Measurements from ENCODE around the gene CARF.
"Not testable (repeated sequence)": the region's sequence is repeated elsewhere in the genome, so short reads cannot be mapped to it uniquely, and the experiment has no call there.

Gene CARF

GRCh38 chr2:202911512-202912341 is at the start of gene CARF, which contains the start of gene WDR12:
CARF (plus strand) TSS chr2:202912275; CDS start chr2:202941903, 29,628 bp downstream.
WDR12 (minus strand) TSS chr2:202911673; CDS start chr2:202911476, 197 bp downstream.
- no peak for TF ChIP-seq JUND (IDR thresholded peaks at IDR 0.05; ENCODE audit: low read depth)

GRCh38 chr2:202870431-202871299 is 41.4 kb upstream of the CARF start:
- peak; percentile 9 to 60 for DNase-seq (ENCODE audit: low read depth in 1 of 2, low spot score in 1 of 2)
- in situ Hi-C loops (cut with HindIII; ENCODE audit: low pct_unique_long_range_greater_than_20kb, low sequenced_read_pairs), result no loop called here
- TF ChIP-seq JUND (IDR thresholded peaks at IDR 0.05; ENCODE audit: low read depth), result no peak

More at GRCh38 chr2:202911512-202912341, at the start of gene CARF, which contains the start of gene WDR12:
- DNase-seq (ENCODE audit: low read depth in 1 of 2, low spot score in 1 of 2), result peak; percentile 65 to 91
- in situ Hi-C loops (cut with HindIII; ENCODE audit: low pct_unique_long_range_greater_than_20kb, low sequenced_read_pairs), result no loop called here

- no peak for TF ChIP-seq JUND (IDR thresholded peaks at IDR 0.05; ENCODE audit: low read depth)
- in situ Hi-C loops (cut with HindIII; ENCODE audit: low pct_unique_long_range_greater_than_20kb, low sequenced_read_pairs), result no loop called here
- DNase-seq (ENCODE audit: low read depth in 1 of 2, low spot score in 1 of 2), result peak; percentile 23 to 44
These were observed 40.6 kb upstream of the CARF start, which contains the start of gene ICA1L for GRCh38 chr2:202871300-202872141. ICA1L (minus strand) TSS chr2:202871766; CDS start chr2:202829009, 42,757 bp downstream.

GRCh38 chr2:202877699-202878098 is 34.4 kb upstream of the CARF start:
- in situ Hi-C loops (cut with HindIII; ENCODE audit: low pct_unique_long_range_greater_than_20kb, low sequenced_read_pairs), result no loop called here
- DNase-seq (ENCODE audit: low read depth in 1 of 2, low spot score in 1 of 2), result no peak

GRCh38 chr2:202881570-202881969 is 30.5 kb upstream of the CARF start:
- DNase-seq (ENCODE audit: low read depth in 1 of 2, low spot score in 1 of 2), result no peak
- in situ Hi-C loops (cut with HindIII; ENCODE audit: low pct_unique_long_range_greater_than_20kb, low sequenced_read_pairs), result no loop called here
- no peak for TF ChIP-seq JUND (IDR thresholded peaks at IDR 0.05; ENCODE audit: low read depth)

More at GRCh38 chr2:202877699-202878098, 34.4 kb upstream of the CARF start:
- no peak for TF ChIP-seq JUND (IDR thresholded peaks at IDR 0.05; ENCODE audit: low read depth)

GRCh38 chr2:202883987-202884675 is 27.9 kb upstream of the CARF start:
- no peak for DNase-seq (ENCODE audit: low read depth in 1 of 2, low spot score in 1 of 2)
- no peak for TF ChIP-seq JUND (IDR thresholded peaks at IDR 0.05; ENCODE audit: low read depth)

GRCh38 chr2:202885190-202885589 is 26.9 kb upstream of the CARF start:
- no peak for DNase-seq (ENCODE audit: low read depth in 1 of 2, low spot score in 1 of 2)
- TF ChIP-seq JUND (IDR thresholded peaks at IDR 0.05; ENCODE audit: low read depth), result no peak
- in situ Hi-C loops (cut with HindIII; ENCODE audit: low pct_unique_long_range_greater_than_20kb, low sequenced_read_pairs), result no loop called here

More at GRCh38 chr2:202883987-202884675, 27.9 kb upstream of the CARF start:
- in situ Hi-C loops (cut with HindIII; ENCODE audit: low pct_unique_long_range_greater_than_20kb, low sequenced_read_pairs), result no loop called here

- DNase-seq (ENCODE audit: low read depth in 1 of 2, low spot score in 1 of 2); in situ Hi-C loops (cut with HindIII; ENCODE audit: low pct_unique_long_range_greater_than_20kb, low sequenced_read_pairs): not testable (repeated sequence)
These were observed 6.6 kb upstream of the CARF start for GRCh38 chr2:202905507-202905906.

GRCh38 chr2:202908186-202908585 is 3.9 kb upstream of the CARF start:
- in situ Hi-C loops (cut with HindIII; ENCODE audit: low pct_unique_long_range_greater_than_20kb, low sequenced_read_pairs), result no loop called here
- no peak for TF ChIP-seq JUND (IDR thresholded peaks at IDR 0.05; ENCODE audit: low read depth)
- no peak for DNase-seq (ENCODE audit: low read depth in 1 of 2, low spot score in 1 of 2)

- in situ Hi-C loops (cut with HindIII; ENCODE audit: low pct_unique_long_range_greater_than_20kb, low sequenced_read_pairs), result no loop called here
- TF ChIP-seq JUND (IDR thresholded peaks at IDR 0.05; ENCODE audit: low read depth), result no peak
- no peak for DNase-seq (ENCODE audit: low read depth in 1 of 2, low spot score in 1 of 2)
These were observed 2.5 kb upstream of the CARF start for GRCh38 chr2:202909394-202910192.

- in situ Hi-C loops (cut with HindIII; ENCODE audit: low pct_unique_long_range_greater_than_20kb, low sequenced_read_pairs); DNase-seq (ENCODE audit: low read depth in 1 of 2, low spot score in 1 of 2): not testable (repeated sequence)
These were observed 1.8 kb upstream of the CARF start for GRCh38 chr2:202910250-202910649.
